IgD-negative memory B cell (primary cell): ENCODE data around the gene DNAAF9. TPM values are rescaled to one million over a fixed set of nuclear protein-coding genes. Genes with fewer than 3 reads are reported as not detected.
A peak's percentile ranks its signal among the peaks of the same experiment; 100 is the strongest.

Experiments used
- H3K27ac Mint-ChIP-seq, 3 donors: one replicate each; pipeline ENCODE4 v1.8.0; 2020 to 2022; ENCODE audit warnings: mild to moderate bottlenecking in 3 of 3, mixed read lengths in 3 of 3, moderate library complexity in 1 of 3
- H3K27me3 Mint-ChIP-seq: one replicate; pipeline ENCODE4 v1.8.0; 2021; ENCODE audit warnings: mixed read lengths
- H3K36me3 Mint-ChIP-seq: one replicate; pipeline ENCODE4 v1.8.0; 2020; ENCODE audit warnings: mild to moderate bottlenecking, mixed read lengths
- H3K4me1 Mint-ChIP-seq, 3 donors: one replicate each; pipeline ENCODE4 v1.8.0; 2020 to 2022; ENCODE audit warnings: mixed read lengths in 3 of 3, mild to moderate bottlenecking in 1 of 3
- H3K4me3 Mint-ChIP-seq, 4 donors: one replicate each; pipeline ENCODE4 v1.8.0; 2020 to 2022; ENCODE audit warnings: mild to moderate bottlenecking in 4 of 4, mixed read lengths in 4 of 4, moderate library complexity in 3 of 4
- H3K9me3 Mint-ChIP-seq, 3 donors: one replicate each; pipeline ENCODE4 v1.8.0; 2020 to 2021; ENCODE audit warnings: mixed read lengths in 3 of 3, mild to moderate bottlenecking in 1 of 3
- polyA plus RNA-seq: library from polyadenylated mRNA; unstranded; fragments of 300-500 nt; fragmentation: Illumina TruSeq; gene quantifications from one replicate; pipeline ENCODE4 v1.2.3, GENCODE V29; 2021

The DNAAF9 gene
- polyA plus RNA-seq, 1 donor from 2014 or later: 0.97 TPM

DNA sequence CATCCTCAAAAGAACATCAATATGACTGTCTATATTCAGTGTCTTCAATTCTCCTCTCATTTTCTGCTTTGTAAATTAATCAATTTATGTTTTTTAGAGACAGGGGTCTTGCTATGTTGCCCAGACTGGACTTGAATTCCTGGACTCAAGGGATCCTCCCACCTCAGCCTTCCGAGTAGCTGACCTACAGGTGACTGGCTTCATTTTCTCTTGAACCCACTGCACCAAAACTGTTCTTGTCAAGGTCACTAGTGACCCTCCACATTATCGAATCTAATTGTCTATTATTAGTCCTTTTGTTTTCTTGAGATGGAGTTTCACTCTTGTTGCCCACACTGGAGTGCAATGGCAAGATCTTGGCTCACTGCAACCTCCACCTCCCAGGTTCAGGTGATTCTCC, 3.7 kb downstream of the DNAAF9 start:
- H3K36me3 Mint-ChIP-seq: peaks cover 4% of the 10 kb centered on the region
- H3K4me3 Mint-ChIP-seq: no peak overlapping the region

DNA sequence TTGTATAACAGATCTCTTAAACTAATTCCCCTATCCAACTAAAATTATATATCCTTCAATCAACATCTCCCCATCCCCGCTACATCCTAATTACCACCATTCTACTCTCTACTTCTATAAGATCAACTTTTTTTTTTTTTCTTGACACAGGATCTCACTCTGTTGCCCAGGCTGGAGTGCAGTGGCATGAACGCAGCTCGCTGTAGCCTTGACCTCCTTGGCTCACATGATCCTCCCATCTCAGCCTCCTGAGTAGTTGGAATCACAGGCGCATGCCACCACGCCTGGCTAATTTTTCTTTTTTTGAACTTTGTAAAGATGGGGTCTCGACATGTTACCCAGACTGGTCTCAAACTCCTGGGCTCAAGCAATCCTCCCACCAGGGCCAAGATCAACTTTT, 5.0 kb downstream of the DNAAF9 start:
- Mint-ChIP-seq H3K27ac (no peak overlapping the region), H3K27me3 (no peaks in the 10 kb centered on the region), H3K4me3 (peak overlapping the region in 1 of 4 donors; percentile 61), H3K4me1 (peaks cover 5 to 13% (median 12%) of the 10 kb centered on the region in 3 donors), H3K9me3 (no peaks in the 10 kb centered on the region), H3K36me3 (peaks cover 4% of the 10 kb centered on the region)

More for the DNA sequence above, 3.7 kb downstream of the DNAAF9 start:
- H3K27ac Mint-ChIP-seq: no peak overlapping the region
- H3K4me1 Mint-ChIP-seq: peaks cover 13 to 18% (median 17%) of the 10 kb centered on the region in 3 donors
- H3K9me3 Mint-ChIP-seq: no peaks in the 10 kb centered on the region
- H3K27me3 Mint-ChIP-seq: no peaks in the 10 kb centered on the region

DNA sequence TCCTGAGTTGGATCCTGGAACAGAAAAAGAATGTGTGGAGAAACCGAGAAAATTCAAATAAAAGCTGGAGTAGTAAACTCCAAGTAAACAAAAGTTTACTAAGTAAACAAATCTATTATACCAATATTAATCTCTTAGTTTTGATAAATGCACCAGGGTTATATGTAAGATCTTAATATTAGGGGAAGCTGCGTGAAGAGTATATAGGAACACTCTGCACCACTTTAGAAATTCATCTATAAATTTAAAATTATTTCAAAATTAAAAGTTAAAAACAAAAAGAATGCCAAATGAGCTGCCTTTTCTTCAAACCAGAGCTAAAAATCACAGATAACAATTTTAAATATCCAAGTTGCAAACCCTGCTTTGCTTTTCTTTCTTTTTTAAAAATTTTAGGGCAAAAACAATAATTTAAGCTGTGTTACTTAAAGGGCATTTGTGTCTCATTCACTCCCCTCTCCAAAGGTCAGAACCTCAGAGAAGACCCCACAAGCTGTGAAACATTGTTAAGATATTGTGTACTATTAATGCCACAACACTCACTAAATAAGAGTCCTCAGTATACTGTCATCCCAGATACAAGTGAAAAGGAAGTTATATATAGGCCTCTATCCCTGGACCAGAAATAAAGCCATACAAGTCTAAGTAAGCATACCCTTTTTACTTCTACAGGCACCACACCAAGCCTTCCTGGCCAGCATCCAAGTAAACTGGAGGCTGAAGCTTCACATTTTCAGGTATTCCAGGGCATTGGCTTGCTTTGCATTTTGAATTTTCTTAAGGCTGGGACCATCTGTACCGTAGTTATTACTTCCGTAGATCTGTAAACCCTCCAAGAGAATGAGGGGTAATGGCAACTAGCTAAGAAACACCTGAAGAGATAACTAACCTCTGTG, 7.0 kb downstream of the DNAAF9 start:
- Mint-ChIP-seq H3K4me3 (no peak overlapping the region), H3K27ac (no peak overlapping the region), H3K36me3 (peaks cover 6% of the 10 kb centered on the region), H3K9me3 (peaks cover 0 to 4% (median 2%) of the 10 kb centered on the region in 3 donors), H3K27me3 (no peaks in the 10 kb centered on the region), H3K4me1 (peaks cover 0 to 5% (median 4%) of the 10 kb centered on the region in 3 donors)

DNA sequence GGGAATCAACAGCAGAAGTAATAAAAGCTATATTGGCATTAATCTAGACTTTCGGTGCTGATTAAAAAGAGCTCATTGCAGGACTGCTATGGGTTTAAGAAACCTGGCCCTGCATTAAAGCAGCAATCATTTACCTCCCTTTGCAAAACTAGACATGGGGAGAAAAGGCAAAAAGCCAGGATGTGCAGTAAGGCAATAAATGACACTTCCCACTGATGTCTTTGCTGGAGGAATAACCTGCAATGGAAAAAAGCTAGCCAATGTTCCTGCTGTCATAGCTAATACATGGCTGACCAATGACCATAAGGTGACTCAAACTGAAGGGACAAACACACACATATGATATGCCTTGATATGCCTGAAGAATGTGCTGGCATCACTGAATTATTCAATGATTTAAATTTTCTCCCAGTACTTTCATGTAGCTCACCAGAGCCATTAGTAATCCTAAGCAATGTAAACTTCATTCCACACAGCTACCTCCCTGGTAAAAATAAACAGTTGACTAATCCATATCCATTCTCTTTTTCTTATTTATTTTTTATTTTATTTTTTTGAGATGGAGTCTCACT, 8.7 kb downstream of the DNAAF9 start:
- Mint-ChIP-seq H3K9me3 (peaks cover 0 to 4% (median 2%) of the 10 kb centered on the region in 3 donors), H3K4me1 (peaks cover 0 to 4% (median 0%) of the 10 kb centered on the region in 3 donors), H3K27ac (no peak overlapping the region), H3K27me3 (no peaks in the 10 kb centered on the region), H3K4me3 (no peak overlapping the region), H3K36me3 (peaks cover 6% of the 10 kb centered on the region)

DNA sequence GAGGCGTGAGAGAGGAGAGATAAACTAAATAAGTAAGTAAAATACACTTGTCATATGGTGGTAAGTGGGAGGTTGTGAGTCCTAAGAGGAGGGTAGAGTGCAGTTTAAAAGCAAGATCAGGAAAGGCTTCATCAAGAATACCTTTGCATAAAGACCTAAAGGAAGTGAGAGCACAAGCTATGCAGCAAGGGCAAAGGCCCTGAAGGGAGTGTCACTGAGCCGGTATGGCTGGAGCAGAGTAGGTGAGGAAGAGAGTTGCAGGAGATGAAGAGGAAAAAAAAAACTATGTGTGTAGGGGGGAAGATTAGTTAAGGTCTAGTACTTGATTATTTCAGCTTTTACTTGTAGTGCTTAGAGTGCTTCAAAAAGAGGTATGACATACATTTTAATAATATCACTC, 11.0 kb downstream of the DNAAF9 start:
- peaks cover 2% of the 10 kb centered on the region for H3K36me3 Mint-ChIP-seq
- no peak overlapping the region for H3K27ac Mint-ChIP-seq
- H3K9me3 Mint-ChIP-seq: peaks cover 0 to 4% (median 2%) of the 10 kb centered on the region in 3 donors
- no peak overlapping the region for H3K4me3 Mint-ChIP-seq
- no peaks in the 10 kb centered on the region for H3K27me3 Mint-ChIP-seq
- no peaks in the 10 kb centered on the region for H3K4me1 Mint-ChIP-seq

DNA sequence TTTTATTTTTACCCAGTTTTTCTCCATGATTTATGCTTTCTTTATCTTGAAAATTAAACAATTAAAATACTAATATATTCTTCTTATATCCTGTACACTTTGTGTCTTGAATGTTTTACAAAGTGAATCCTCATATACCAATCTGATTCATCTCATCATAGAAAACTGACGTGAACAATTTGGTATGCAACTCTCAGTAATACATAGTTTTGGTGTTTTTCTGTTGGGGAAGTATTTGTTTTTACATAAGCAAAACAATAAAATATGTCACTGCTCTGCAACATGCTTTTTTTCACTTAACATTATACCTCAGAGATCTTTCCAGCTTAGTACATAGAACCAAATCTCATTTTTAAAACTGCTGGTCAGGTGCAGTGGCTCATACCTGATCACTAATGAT, 14.7 kb downstream of the DNAAF9 start:
- Mint-ChIP-seq H3K27ac (no peak overlapping the region), H3K9me3 (peaks cover 0 to 8% (median 2%) of the 10 kb centered on the region in 3 donors), H3K4me3 (no peak overlapping the region), H3K36me3 (peaks cover 2% of the 10 kb centered on the region), H3K27me3 (no peaks in the 10 kb centered on the region), H3K4me1 (peaks cover 0 to 7% (median 0%) of the 10 kb centered on the region in 3 donors)

DNA sequence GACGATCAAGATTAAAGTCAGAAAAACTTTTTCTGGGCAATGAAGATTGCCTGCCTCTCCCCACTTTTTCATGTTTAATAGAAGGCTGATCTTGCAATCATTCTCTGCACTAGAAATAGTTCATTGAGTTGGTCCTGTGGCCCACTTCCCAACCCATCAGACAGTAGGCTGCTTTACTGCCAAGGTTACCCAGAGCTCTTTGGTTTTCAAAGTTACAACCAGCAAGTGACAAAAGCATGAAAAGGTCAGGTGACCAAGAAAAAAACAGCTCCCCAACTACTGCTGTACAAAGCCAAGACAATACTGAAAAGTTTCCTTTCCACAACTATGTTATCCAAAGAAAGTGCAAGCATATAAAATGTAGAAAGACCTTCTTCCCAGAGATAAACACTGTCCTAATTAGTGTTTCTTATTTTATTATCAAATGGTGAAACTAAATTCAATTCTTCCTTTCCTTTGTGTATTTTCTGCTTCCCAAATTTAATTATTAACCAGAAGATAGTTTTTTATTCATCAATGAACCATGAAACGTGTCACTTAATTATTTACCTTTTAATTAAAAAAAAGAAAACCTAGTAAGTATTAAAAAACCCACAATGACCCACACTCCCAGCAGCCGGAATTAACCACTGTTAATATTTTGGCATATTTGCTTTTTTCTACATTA, 16.6 kb downstream of the DNAAF9 start:
- Mint-ChIP-seq H3K27ac (no peak overlapping the region), H3K9me3 (peaks cover 0 to 6% (median under 1%) of the 10 kb centered on the region in 3 donors), H3K4me3 (no peak overlapping the region), H3K4me1 (peaks cover 0 to 7% (median 0%) of the 10 kb centered on the region in 3 donors), H3K36me3 (peaks cover under 1% of the 10 kb centered on the region), H3K27me3 (no peaks in the 10 kb centered on the region)

DNA sequence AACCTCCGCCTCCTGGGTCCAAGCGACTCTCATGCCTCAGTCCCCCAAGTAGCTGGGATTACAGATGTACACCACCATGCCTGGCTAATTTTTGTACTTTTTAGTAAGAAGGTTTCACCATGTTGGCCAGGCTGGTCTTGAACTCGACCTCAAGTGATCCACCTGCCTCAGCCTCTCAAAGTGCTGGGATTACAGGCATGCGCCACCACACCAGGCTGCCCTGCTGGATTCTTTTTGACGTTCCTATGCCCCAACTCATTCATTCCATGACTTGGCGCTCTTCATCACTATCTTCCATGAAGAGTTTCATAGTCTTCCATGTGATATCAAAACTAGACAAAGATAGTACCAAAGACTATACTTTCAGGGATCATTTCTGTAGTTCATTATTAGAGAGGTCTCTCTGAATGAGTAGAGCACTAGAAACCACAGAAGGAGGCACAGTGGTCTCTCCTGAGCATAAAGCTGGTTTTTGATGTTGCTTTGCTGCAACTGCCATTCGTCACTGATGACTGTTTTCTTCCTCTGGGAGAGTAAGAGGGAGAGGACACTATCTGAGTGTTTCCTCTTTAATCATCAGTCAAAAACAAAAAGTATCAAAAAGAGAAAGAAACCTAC, 23.5 kb downstream of the DNAAF9 start:
- Mint-ChIP-seq H3K27ac (no peak overlapping the region), H3K4me1 (peaks cover 0 to 3% (median 1%) of the 10 kb centered on the region in 3 donors), H3K27me3 (no peaks in the 10 kb centered on the region), H3K9me3 (peaks cover 0 to 6% (median 0%) of the 10 kb centered on the region in 3 donors), H3K4me3 (no peak overlapping the region), H3K36me3 (peaks cover 6% of the 10 kb centered on the region)

DNA sequence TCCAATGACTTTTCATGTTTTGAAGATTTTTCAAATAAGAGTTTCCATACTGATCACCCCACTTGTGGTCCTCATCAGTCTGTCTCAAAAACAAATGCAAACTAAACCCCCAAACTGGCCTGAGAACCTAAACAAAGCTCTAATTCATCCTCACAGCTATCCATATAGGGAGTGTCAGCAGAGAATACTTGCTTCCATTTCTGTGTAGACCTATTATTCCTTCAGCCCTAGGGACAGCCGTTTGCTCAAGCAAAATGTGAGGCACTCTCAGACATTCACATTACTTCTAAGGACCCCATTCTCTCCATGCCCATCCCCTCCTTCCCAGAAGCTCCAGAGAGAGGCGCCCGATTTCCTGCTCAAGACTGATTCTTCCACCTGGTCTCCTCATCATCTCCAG, 24.6 kb downstream of the DNAAF9 start:
- peaks cover 0 to 1% (median 0%) of the 10 kb centered on the region in 3 donors for H3K4me1 Mint-ChIP-seq
- H3K27ac Mint-ChIP-seq: no peak overlapping the region
- H3K27me3 Mint-ChIP-seq: no peaks in the 10 kb centered on the region
- peaks cover 0 to 2% (median 0%) of the 10 kb centered on the region in 3 donors for H3K9me3 Mint-ChIP-seq
- peaks cover 8% of the 10 kb centered on the region for H3K36me3 Mint-ChIP-seq
- H3K4me3 Mint-ChIP-seq: no peak overlapping the region

DNA sequence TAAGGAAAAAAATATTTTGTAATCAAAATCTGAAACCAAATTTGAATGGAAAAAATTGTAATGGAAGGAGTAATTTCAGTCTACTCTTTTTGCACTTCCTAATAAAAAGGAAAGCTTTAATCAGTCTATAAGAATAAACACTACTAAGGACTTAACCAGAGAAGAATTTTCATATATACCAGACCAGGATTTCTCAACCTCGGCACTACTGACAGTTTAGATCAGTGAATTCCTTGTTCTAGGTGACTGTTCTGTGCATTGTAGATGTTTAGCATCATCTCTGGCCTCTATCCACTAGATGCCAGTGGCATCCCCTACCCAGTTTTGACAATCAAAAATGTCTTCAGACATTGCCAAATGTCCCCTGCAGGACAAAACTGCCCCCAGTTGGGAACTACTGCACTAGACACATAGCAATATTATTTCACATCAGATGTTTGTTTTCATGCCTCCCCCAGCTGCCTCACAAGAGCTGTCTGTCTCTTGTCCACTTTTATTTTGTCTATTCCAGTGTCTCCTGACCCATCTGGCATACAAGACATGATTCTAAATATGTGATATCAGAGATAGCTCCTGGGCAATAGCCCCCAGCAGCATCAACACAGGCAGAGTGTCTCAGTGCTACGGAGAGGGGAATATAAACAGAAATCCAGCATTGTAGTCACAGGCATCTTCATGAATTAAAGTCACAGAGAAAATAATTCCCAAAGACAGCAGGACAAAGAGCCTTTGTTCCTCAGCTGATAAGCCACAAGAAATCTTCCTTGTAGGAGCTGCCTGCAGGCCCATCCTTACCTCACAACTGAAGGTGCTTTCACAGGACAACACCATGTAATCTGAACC, 27.0 kb downstream of the DNAAF9 start:
- Mint-ChIP-seq H3K27ac (no peak overlapping the region), H3K4me1 (peaks cover 0 to 1% (median 0%) of the 10 kb centered on the region in 3 donors), H3K27me3 (no peaks in the 10 kb centered on the region), H3K36me3 (peaks cover 12% of the 10 kb centered on the region), H3K9me3 (no peaks in the 10 kb centered on the region), H3K4me3 (no peak overlapping the region)

DNA sequence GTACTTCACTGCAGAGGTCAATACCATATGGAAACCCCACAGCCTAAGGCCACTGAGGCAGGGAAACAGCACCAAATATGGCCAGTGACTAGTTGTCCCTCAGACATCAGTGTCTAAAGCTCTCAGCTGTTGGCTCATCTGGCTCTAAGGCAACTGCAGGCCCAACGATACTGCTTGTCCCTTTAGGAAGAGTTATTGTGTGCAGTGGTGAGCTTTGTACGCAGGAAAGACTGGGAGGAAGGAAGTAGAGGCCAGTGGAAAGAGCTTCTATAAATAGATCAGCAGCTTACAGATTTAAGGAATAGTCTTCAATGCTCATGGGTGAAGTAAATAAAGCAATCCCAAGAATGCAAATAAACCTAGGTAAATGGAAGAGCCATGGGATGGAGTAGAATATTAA, 29.3 kb downstream of the DNAAF9 start:
- H3K27ac Mint-ChIP-seq: peak overlapping the region in 1 of 3 donors; percentile 76
- no peaks in the 10 kb centered on the region for H3K9me3 Mint-ChIP-seq
- no peak overlapping the region for H3K4me3 Mint-ChIP-seq
- H3K27me3 Mint-ChIP-seq: no peaks in the 10 kb centered on the region
- H3K4me1 Mint-ChIP-seq: no peaks in the 10 kb centered on the region
- peaks cover 20% of the 10 kb centered on the region for H3K36me3 Mint-ChIP-seq

DNA sequence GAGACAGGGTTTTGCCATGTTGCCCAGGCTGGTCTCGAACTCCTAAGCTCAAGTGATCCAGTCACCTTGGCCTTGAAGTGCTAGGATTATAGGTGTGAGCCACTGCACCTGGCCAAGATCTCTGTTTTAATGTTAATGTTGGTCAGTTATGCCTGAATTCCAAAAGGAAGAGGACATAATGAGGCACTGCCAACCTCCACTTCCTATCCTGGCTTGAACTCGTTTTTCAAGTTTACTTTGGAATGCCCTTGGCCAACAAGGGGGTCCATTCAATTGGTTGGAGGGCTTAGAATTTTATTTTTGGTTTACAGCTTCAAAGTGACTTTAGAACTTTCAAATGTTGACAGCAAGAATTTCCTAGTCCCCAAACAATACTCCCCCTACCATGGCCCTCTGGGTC, 29.8 kb downstream of the DNAAF9 start:
- H3K4me1 Mint-ChIP-seq: no peaks in the 10 kb centered on the region
- H3K27me3 Mint-ChIP-seq: no peaks in the 10 kb centered on the region
- no peak overlapping the region for H3K4me3 Mint-ChIP-seq
- H3K27ac Mint-ChIP-seq: peak overlapping the region in 1 of 3 donors; percentile 76
- no peaks in the 10 kb centered on the region for H3K9me3 Mint-ChIP-seq
- peaks cover 20% of the 10 kb centered on the region for H3K36me3 Mint-ChIP-seq

DNA sequence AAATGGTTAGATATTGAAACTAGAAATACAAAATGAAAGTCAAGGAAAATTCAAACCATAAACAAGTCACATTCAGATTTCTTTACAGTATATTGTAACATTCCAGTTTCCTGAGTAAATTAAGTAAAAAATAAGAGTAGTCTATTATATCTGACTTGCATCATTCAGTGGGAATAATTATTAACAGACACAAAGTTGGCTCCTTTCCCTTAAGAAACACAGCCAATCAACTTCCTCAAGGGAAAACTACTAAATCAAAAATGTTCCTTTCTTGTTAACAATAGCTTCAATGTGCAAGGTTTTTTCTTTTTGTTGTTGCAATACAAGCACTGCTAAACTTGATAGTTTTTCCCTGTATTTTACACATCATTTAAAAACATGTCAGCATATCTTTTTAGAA, 33.2 kb downstream of the DNAAF9 start:
- H3K4me3 Mint-ChIP-seq: no peak overlapping the region
- peaks cover 24% of the 10 kb centered on the region for H3K36me3 Mint-ChIP-seq
- no peaks in the 10 kb centered on the region for H3K9me3 Mint-ChIP-seq
- no peaks in the 10 kb centered on the region for H3K4me1 Mint-ChIP-seq
- H3K27ac Mint-ChIP-seq: no peak overlapping the region
- no peaks in the 10 kb centered on the region for H3K27me3 Mint-ChIP-seq

DNA sequence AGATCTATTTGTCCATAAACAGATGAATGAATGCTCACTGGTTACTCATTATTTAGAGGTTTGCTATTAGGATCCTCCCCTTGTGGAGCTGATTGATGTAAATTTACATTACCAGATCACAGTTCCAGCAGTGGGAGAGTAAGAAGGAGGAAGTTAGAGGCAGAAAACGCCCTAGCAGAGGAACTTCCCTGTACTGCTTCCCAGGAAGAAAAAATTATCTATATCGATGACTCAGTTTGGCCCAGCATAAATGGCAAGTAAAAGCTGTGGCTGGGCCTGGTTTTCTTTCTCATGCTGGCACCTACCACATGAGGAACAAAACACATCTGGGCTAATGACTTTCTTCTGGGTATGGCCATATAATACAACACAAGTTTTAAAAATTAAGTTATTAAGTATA, 35.7 kb downstream of the DNAAF9 start:
- Mint-ChIP-seq H3K27ac (no peak overlapping the region), H3K9me3 (no peaks in the 10 kb centered on the region), H3K36me3 (peaks cover 21% of the 10 kb centered on the region), H3K4me1 (no peaks in the 10 kb centered on the region), H3K4me3 (no peak overlapping the region), H3K27me3 (no peaks in the 10 kb centered on the region)
